SIG-M5 (cell line): ENCODE data around the gene SFXN5.

Experiments
- DNase-seq: peaks from one replicate; lab custom pipeline; 2025; lab: John Stamatoyannopoulos, UW

The SFXN5 gene

GRCh38 chr2:72993147-72993932 is 78.2 kb downstream of the SFXN5 start:
- no peak for DNase-seq

GRCh38 chr2:72992734-72993102 is 78.8 kb downstream of the SFXN5 start:
- no peak for DNase-seq

GRCh38 chr2:72991980-72992733 is 79.4 kb downstream of the SFXN5 start:
- no peak for DNase-seq

GRCh38 chr2:72991439-72991725 is 80.1 kb downstream of the SFXN5 start:
- no peak for DNase-seq

- DNase-seq, result no peak
Measured at GRCh38 chr2:72990695-72991438, 80.6 kb downstream of the SFXN5 start.

GRCh38 chr2:72989770-72990556 is 81.5 kb downstream of the SFXN5 start:
- DNase-seq, result no peak

GRCh38 chr2:72988726-72989273 is 82.7 kb downstream of the SFXN5 start:
- DNase-seq, result no peak

- no peak for DNase-seq
Measured at GRCh38 chr2:72988041-72988440, 83.5 kb downstream of the SFXN5 start.

GRCh38 chr2:72985891-72986683 is 85.4 kb downstream of the SFXN5 start:
- DNase-seq, result no peak

GRCh38 chr2:72985136-72985535 is 86.4 kb downstream of the SFXN5 start:
- no peak for DNase-seq

- DNase-seq, result no peak
Measured at GRCh38 chr2:72984172-72984671, 87.3 kb downstream of the SFXN5 start.

GRCh38 chr2:72983500-72984161 is 87.9 kb downstream of the SFXN5 start:
- no peak for DNase-seq

- no peak for DNase-seq
Measured at GRCh38 chr2:72982781-72983499, 88.6 kb downstream of the SFXN5 start.

GRCh38 chr2:72982219-72982618 is 89.3 kb downstream of the SFXN5 start:
- DNase-seq, result no peak

GRCh38 chr2:72981536-72981935 is 90.0 kb downstream of the SFXN5 start:
- no peak for DNase-seq

GRCh38 chr2:72980535-72981217 is 90.8 kb downstream of the SFXN5 start:
- no peak for DNase-seq

- peak; percentile 85 for DNase-seq
Measured at GRCh38 chr2:72979896-72980295, 91.6 kb downstream of the SFXN5 start.

GRCh38 chr2:72975017-72975416 is 96.5 kb downstream of the SFXN5 start:
- no peak for DNase-seq

- no peak for DNase-seq
Measured at GRCh38 chr2:72974436-72974754, 97.1 kb downstream of the SFXN5 start.
